Peyer's patch (tissue), 4 donors: ENCODE results near the gene RCVRN. TPM values are rescaled to one million over a fixed set of nuclear protein-coding genes. Genes with fewer than 3 reads are reported as not detected.

Experiments used
- DNase-seq, 3 donors: peaks; one replicate each; pipeline ENCODE4 v3.0.0-alpha.2; 2017 to 2019
- H3K27ac ChIP-seq, 4 donors: fragments of 200-600 bp; sonication (generic); one replicate each; pipeline ENCODE4 v1.5.1; 2016 to 2019
- H3K27me3 ChIP-seq, 2 donors: fragments of 200-600 bp; sonication (generic); one replicate each; pipeline ENCODE4 v1.5.1; 2019
- H3K36me3 ChIP-seq, 3 donors: fragments of 200-600 bp; sonication (generic); one replicate each; pipeline ENCODE4 v1.5.1; 2016 to 2019
- H3K4me1 ChIP-seq, 4 donors: fragments of 200-600 bp; sonication (generic); one replicate each; pipeline ENCODE4 v1.5.1; 2016 to 2019
- H3K4me3 ChIP-seq, 4 donors: fragments of 200-600 bp; sonication (generic); 1 replicate in 3 of 4; 2 replicates in 1 of 4; pipeline ENCODE4 v1.5.1; 2016 to 2019; ENCODE audit warnings: mild to moderate bottlenecking in 1 of 4
- H3K9me3 ChIP-seq, 4 donors: fragments of 200-600 bp; sonication (generic); one replicate each; pipeline ENCODE4 v1.5.1; 2016 to 2019; ENCODE audit warnings: mild to moderate bottlenecking in 1 of 4
- POLR2A ChIP-seq, 2 donors: fragments of 450-650 bp; IDR thresholded peaks; one replicate each; pipeline ENCODE4 v1.5.1; 2017; ENCODE audit warnings: antibody characterized with exemption in 2 of 2, mild to moderate bottlenecking in 2 of 2, moderate library complexity in 2 of 2
- total RNA-seq, 4 donors: library from RNA; depleted of rRNA; stranded (reverse); fragments of >200 nt; gene quantifications; one replicate each; pipeline ENCODE4 v1.1.0, GENCODE V29; 2016
- TF ChIP-seq, protein P1 (sequence below), 6 experiments: fragments of 450-650 bp in 4 of 6; fragments of 200-600 bp in 2 of 6; sonication (generic) in 1 of 6; IDR thresholded peaks; one replicate each; pipeline ENCODE4 v1.5.1; 2017 to 2019; ENCODE audit warnings: antibody characterized with exemption in 6 of 6, mild to moderate bottlenecking in 3 of 6, moderate library complexity in 1 of 6

RCVRN gene
- total RNA-seq, 4 donors from 2014 or later, result not detected

GRCh38 chr17:9890124-9890523 lies 14.9 kb downstream of the RCVRN start:
- H3K27ac ChIP-seq, result no peak overlapping the region
- no peaks in the 10 kb centered on the region for H3K4me1 ChIP-seq
- DNase-seq, result no peak
- H3K27me3 ChIP-seq, result no peaks in the 10 kb centered on the region
- H3K9me3 ChIP-seq, result no peaks in the 10 kb centered on the region
- H3K36me3 ChIP-seq, result no peaks in the 10 kb centered on the region
- H3K4me3 ChIP-seq, result no peak overlapping the region
- TF ChIP-seq, protein P1, sequence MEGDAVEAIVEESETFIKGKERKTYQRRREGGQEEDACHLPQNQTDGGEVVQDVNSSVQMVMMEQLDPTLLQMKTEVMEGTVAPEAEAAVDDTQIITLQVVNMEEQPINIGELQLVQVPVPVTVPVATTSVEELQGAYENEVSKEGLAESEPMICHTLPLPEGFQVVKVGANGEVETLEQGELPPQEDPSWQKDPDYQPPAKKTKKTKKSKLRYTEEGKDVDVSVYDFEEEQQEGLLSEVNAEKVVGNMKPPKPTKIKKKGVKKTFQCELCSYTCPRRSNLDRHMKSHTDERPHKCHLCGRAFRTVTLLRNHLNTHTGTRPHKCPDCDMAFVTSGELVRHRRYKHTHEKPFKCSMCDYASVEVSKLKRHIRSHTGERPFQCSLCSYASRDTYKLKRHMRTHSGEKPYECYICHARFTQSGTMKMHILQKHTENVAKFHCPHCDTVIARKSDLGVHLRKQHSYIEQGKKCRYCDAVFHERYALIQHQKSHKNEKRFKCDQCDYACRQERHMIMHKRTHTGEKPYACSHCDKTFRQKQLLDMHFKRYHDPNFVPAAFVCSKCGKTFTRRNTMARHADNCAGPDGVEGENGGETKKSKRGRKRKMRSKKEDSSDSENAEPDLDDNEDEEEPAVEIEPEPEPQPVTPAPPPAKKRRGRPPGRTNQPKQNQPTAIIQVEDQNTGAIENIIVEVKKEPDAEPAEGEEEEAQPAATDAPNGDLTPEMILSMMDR (IDR thresholded peaks at IDR 0.05), result peak in 1 of 6 experiments; percentile 4
- no peak for TF ChIP-seq POLR2A (IDR thresholded peaks at IDR 0.05)

DNA sequence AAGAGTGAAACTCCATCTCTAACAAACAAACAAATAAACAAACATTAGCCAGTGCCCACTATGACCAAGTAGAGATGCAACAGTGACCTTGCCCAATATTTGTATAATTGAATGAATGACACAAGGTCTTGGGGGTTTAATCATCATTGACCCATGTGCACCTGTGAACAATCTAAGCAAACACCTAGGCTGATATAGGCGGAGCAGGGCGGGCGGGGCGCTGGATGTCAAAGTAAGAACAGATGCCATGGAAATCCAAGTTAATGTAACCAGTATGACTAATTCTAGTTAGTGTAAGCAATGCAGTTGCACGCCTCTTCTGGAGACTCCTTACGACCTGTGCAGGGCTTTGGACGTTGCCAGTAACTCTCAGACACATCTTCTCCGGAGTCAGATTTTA lies 17.6 kb downstream of the RCVRN start:
- H3K4me1 ChIP-seq, result no peaks in the 10 kb centered on the region
- TF ChIP-seq POLR2A (IDR thresholded peaks at IDR 0.05), result no peak
- TF ChIP-seq, protein P1 (IDR thresholded peaks at IDR 0.05), result no peak
- H3K27ac ChIP-seq, result no peak overlapping the region

DNA sequence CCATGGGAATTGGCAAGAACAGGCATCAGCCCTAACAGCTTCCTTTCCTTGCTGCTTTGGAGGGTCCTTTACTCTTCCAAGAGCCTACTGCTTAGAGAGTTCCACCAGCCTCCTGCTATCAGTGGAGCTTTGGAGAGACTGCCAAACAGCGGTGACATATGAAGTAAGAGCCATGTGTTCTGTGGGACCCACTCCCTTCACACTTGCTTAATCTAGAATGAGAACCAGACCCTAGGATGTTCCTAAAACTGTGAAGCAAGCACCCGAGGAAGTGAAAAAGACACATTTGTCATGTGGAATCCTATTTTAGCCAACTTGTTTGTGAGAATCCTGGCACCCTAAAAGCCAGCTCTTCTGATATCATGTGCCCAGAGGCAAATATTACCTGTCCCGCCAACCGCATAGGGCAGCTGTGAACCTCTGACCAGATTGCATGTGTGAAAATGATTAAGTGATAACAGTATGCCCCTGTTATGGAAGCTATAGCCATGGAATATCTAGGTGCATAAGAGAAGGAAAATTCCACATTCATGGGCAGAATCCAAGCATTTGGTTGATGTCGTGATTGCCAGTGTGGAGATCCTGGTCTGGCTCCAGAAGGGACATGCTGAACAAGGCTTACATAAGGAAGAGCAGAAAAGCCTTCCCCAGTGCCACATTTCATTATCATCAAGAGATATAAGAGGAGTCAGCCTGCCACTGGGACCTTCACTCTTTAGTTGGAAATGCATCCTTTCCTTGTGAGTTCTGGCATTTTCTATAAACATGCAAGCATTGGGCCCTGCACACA lies 18.7 kb downstream of the RCVRN start:
- TF ChIP-seq POLR2A (IDR thresholded peaks at IDR 0.05), result no peak
- TF ChIP-seq, protein P1 (IDR thresholded peaks at IDR 0.05), result no peak

More for the DNA sequence above, 17.6 kb downstream of the RCVRN start:
- H3K4me3 ChIP-seq, result no peak overlapping the region
- DNase-seq, result no peak
- H3K27me3 ChIP-seq, result no peaks in the 10 kb centered on the region
- no peaks in the 10 kb centered on the region for H3K36me3 ChIP-seq
- no peaks in the 10 kb centered on the region for H3K9me3 ChIP-seq

DNA sequence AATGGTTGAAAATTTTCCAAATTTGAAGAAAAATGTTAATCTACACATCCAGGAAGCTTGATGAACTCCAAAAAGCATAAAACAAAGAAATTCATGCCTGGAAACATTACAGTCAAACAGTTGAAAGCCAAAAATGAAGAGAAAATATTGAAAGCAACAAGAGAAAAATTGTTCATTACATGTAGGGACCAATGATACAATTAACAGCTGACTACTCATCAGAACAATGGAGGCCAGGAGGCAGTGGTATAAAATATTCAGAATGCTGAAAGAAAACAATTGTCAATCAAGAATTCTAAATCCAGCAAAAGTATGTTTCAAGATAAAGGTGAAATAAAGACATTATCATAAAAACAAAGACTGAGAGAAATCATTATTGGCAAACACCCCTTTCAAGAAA lies 21.6 kb downstream of the RCVRN start:
- Histone ChIP-seq H3K9me3 (peaks cover 0 to 4% (median 2%) of the 10 kb centered on the region in 4 donors), H3K27ac (no peak overlapping the region), H3K36me3 (no peaks in the 10 kb centered on the region), H3K4me3 (no peak overlapping the region), H3K27me3 (no peaks in the 10 kb centered on the region), H3K4me1 (no peaks in the 10 kb centered on the region)
- TF ChIP-seq, protein P1 (IDR thresholded peaks at IDR 0.05), result no peak
- no peak for TF ChIP-seq POLR2A (IDR thresholded peaks at IDR 0.05)
- DNase-seq, result no peak

More for the DNA sequence above, 18.7 kb downstream of the RCVRN start:
- Histone ChIP-seq H3K36me3 (no peaks in the 10 kb centered on the region), H3K27ac (no peak overlapping the region), H3K4me3 (no peak overlapping the region), H3K27me3 (no peaks in the 10 kb centered on the region), H3K4me1 (no peaks in the 10 kb centered on the region), H3K9me3 (peaks cover 0 to 4% (median 2%) of the 10 kb centered on the region in 4 donors)
- DNase-seq, result no peak

DNA sequence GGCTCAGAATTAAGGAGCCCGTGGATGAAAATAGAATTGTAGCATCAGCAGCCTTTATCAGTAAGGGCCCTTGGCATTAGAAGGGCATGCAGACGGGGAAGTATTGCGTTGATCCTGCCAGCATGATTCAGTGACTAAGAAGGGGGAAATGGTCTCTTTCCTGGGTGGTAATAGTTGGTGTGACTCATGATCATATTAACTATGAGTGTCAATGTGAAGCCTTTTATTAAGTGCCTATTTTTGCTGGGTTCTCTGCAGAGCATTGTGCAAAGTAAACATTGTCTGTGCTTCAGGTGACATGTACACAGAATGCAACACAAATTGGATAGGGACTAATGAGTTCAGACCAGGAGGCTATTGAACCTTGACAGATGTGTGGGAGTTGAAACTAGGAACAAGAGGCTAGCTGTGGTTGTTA lies 24.5 kb downstream of the RCVRN start:
- no peaks in the 10 kb centered on the region for H3K27me3 ChIP-seq
- TF ChIP-seq, protein P1 (IDR thresholded peaks at IDR 0.05), result no peak
- TF ChIP-seq POLR2A (IDR thresholded peaks at IDR 0.05), result no peak
- peaks cover 0 to 4% (median 2%) of the 10 kb centered on the region in 4 donors for H3K9me3 ChIP-seq

More for the DNA sequence above, 24.5 kb downstream of the RCVRN start:
- DNase-seq, result no peak
- Histone ChIP-seq H3K4me3 (no peak overlapping the region), H3K4me1 (no peaks in the 10 kb centered on the region), H3K27ac (no peak overlapping the region), H3K36me3 (no peaks in the 10 kb centered on the region)
